ENCODE measurements around the gene ZNF827.

The ZNF827 gene

GRCh38 chr4:145938618-145939440 is at the start of gene ZNF827:
ZNF827 (minus strand) TSS chr4:145938823; CDS start chr4:145938407, 416 bp downstream.
- no peak for DNase-seq (ENCODE audit: low read depth)

- DNase-seq (ENCODE audit: low read depth), result no peak
These were observed 45.9 kb upstream of the ZNF827 start for GRCh38 chr4:145984563-145984962.

GRCh38 chr4:145982791-145983190 is 44.2 kb upstream of the ZNF827 start:
- no peak for DNase-seq (ENCODE audit: low read depth)

GRCh38 chr4:145979160-145979559 is 40.5 kb upstream of the ZNF827 start:
- DNase-seq (ENCODE audit: low read depth), result no peak

- DNase-seq (ENCODE audit: low read depth), result no peak
These were observed 38.1 kb upstream of the ZNF827 start for GRCh38 chr4:145976680-145977079.

DNA sequence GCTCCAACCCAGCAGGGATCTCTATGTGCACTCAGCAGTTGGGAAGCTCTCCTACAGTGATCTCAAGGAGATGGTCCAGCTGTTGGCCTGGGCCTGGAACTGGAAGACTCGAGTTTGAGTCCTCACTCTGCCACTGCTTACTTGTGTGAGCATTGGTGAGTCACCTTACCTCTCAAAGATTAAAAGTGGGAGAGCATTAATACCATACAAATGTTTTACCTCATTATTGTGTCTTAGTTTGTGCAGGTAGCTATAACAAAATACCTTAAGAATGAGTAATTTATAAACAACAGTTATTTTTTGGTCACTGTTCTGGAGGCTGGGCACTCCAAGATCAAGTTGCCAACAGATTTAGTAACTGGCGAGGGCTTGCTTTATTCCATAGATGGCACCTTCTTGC is 21.4 kb upstream of the ZNF827 start:
- no peak for DNase-seq (ENCODE audit: low read depth)

- no peak for DNase-seq (ENCODE audit: low read depth)
These were observed 18.7 kb upstream of the ZNF827 start for GRCh38 chr4:145957302-145957701.

- DNase-seq (ENCODE audit: low read depth), result no peak
These were observed 17.8 kb upstream of the ZNF827 start for GRCh38 chr4:145956288-145956890.

DNA sequence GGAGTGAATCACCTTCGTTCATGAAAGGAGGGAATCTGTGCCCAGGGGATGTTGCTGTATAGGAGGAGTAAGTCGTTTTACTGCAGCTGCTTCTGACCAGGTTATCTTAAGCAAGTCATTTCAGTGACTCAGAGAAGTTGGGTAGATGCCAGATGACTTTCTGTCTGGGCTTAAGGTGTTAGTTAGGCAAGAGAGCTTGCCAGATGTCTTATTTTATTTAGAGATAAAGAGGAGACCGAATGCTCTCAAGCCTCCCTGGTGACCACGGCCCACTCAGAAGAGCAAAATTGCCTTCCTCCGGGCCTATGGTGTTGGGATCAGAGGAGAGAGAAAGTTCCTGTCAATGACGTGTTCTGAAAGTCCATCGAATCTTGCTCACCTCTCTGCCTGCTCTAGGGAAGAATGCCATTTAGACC is 16.3 kb upstream of the ZNF827 start:
- peak; percentile 94 for DNase-seq (ENCODE audit: low read depth)

GRCh38 chr4:145951931-145952330 is 13.3 kb upstream of the ZNF827 start:
- DNase-seq (ENCODE audit: low read depth), result no peak

DNA sequence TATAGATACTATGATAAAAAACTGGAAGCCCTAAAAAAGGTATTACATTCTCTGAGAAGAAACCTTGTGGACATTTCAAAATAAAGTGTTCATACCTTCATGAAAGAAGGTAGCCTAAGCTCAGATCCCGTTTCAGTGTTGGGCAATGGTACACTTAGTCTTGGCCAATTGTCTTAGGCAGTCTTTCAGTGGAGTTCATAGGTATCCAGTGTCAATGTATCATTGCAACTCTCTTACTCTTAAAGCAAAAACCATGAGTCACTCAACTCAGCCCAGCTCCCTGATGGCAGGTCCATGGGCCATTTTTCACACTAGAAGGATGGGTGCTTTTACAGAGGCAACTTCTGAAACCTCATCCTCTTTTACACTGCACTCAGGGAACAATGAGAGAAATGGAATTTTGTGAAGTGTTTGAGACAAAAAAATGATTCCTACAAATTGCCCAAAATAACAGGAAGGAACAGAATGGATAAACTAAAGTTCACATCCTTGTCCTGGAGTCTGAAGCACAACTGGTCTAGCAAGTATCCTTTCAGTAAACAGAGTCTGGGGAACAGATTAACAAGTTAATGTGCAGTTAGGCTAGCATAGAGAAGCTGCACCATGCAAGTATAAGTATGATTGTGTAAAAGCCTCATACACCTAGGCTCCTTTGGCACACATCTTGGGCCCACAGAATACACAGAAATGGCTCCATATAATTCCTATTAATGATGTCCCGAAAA is 7.0 kb upstream of the ZNF827 start:
- DNase-seq (ENCODE audit: low read depth), result no peak

- no peak for DNase-seq (ENCODE audit: low read depth)
These were observed 6.3 kb upstream of the ZNF827 start for GRCh38 chr4:145944886-145945285.

- DNase-seq (ENCODE audit: low read depth), result no peak
These were observed 1.2 kb upstream of the ZNF827 start for GRCh38 chr4:145939856-145940255.

DNA sequence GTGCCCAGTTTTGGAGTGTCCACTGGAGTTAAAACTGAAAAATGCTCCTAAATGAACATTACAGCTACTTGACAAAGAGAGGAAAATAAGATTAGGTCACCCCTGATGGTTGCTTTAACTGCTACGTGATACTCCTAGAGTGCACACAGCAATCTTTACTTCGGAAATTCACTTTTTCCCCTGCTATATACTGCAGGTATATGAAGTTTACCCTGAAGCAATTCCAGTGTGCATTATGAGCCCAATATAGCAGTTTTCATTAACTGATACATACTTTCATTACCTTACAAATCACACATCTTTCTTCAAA is 773 bp upstream of the ZNF827 start:
- DNase-seq (ENCODE audit: low read depth), result no peak

GRCh38 chr4:145937971-145938611 is 532 bp downstream of the ZNF827 start:
- DNase-seq (ENCODE audit: low read depth), result no peak

GRCh38 chr4:145936997-145937901 is 1.4 kb downstream of the ZNF827 start:
- DNase-seq (ENCODE audit: low read depth), result no peak

GRCh38 chr4:145936142-145936996 is 2.3 kb downstream of the ZNF827 start:
- DNase-seq (ENCODE audit: low read depth), result no peak

GRCh38 chr4:145935253-145936141 is 3.1 kb downstream of the ZNF827 start:
- DNase-seq (ENCODE audit: low read depth), result no peak

DNA sequence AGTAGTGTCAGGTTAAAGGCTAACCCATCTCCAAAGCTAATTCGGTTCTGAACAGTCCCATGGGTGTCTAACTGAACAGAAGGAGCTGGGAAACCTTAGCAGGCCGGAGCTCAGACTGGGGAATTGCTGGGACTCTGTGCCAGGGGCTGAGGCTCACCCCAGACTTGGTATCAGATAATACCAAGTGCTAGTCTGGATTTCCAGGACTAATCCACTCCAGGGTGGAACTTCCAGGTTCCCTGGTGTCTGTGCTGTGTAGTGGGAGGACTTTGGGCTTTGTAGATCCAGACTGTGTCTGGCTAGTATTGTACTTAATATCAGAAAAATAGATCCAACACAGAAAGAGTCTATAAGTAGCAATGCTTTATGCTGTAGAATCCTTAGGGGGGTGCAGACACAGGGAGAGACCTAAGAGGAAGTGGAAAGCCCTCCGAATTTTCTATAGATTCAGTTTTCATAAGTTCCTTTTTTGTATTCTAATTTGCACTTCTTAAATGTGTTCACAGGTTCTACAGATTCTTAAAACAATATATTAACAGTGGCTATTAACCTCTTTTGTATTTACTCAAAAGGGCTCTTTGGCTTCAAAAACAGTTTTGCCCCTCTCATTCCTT is 4.1 kb downstream of the ZNF827 start:
- no peak for DNase-seq (ENCODE audit: low read depth)
